Measurements from ENCODE around the gene RC3H2.
"Not testable (repeated sequence)": the region's sequence is repeated elsewhere in the genome, so short reads cannot be mapped to it uniquely, and the experiment has no call there.

RC3H2 gene

GRCh38 chr9:122865300-122865699 is 39.9 kb downstream of the RC3H2 start:
- CTCF ChIA-PET: interaction anchor here (1.2 kb wide), 1 partner anchor 30 kb away, joined by 3 read pairs; no protein-coding TSS in a partner anchor
- no peak for DNase-seq
- Histone ChIP-seq H3K4me1 (ENCODE audit: control extremely low read depth in 1 of 4, control insufficient read depth in 4 of 4, insufficient read depth in 4 of 4, low read length in 3 of 4) (no peaks in the 10 kb centered on the region), H3K27me3 (replicated peaks in 2 of 5; ENCODE audit: control insufficient read depth in 4 of 5, insufficient read depth in 5 of 5, low read length in 4 of 5) (no peaks in the 10 kb centered on the region), H3K27ac (ENCODE audit: insufficient read depth in 1 of 2, low read depth in 1 of 2, low read length in 2 of 2, poor library complexity in 1 of 2, severe bottlenecking in 2 of 2) (no peak overlapping the region), H3K36me3 (ENCODE audit: control insufficient read depth in 4 of 4, insufficient read depth in 4 of 4, low read length in 3 of 4) (peaks cover 9 to 35% (median 23%) of the 10 kb centered on the region in 4 experiments), H3K4me3 (ENCODE audit: control insufficient read depth in 1 of 7, extremely low read depth in 1 of 7, insufficient read depth in 4 of 7, low read depth in 2 of 7, low read length in 6 of 7) (no peak overlapping the region), H3K9me3 (ENCODE audit: control extremely low read depth in 1 of 5, control insufficient read depth in 4 of 5, insufficient read depth in 2 of 5, low read depth in 1 of 5, low read length in 4 of 5) (no peaks in the 10 kb centered on the region)
- POLR2A ChIA-PET: no interaction called here
- WGBS (ENCODE audit: insufficient coverage): 97% methylated on average over 6 of the region's 7 CpGs

GRCh38 chr9:122863407-122863806 is 41.8 kb downstream of the RC3H2 start:
- no peak overlapping the region for H3K27ac ChIP-seq (ENCODE audit: insufficient read depth in 1 of 2, low read depth in 1 of 2, low read length in 2 of 2, poor library complexity in 1 of 2, severe bottlenecking in 2 of 2)
- peaks cover 0 to 3% (median 0%) of the 10 kb centered on the region in 4 experiments for H3K4me1 ChIP-seq (ENCODE audit: control extremely low read depth in 1 of 4, control insufficient read depth in 4 of 4, insufficient read depth in 4 of 4, low read length in 3 of 4)
- H3K36me3 ChIP-seq (ENCODE audit: control insufficient read depth in 4 of 4, insufficient read depth in 4 of 4, low read length in 3 of 4): peaks cover 18 to 48% (median 31%) of the 10 kb centered on the region in 4 experiments
- no peak for DNase-seq
- no CpG with 5 or more reads among the region's 3 CpGs for WGBS (ENCODE audit: insufficient coverage)
- POLR2A ChIA-PET: interaction anchor here (0.6 kb wide), 1 partner anchor 40 kb away, joined by 4 read pairs; no protein-coding TSS in a partner anchor
- no peaks in the 10 kb centered on the region for H3K27me3 ChIP-seq (replicated peaks in 2 of 5; ENCODE audit: control insufficient read depth in 4 of 5, insufficient read depth in 5 of 5, low read length in 4 of 5)
- H3K9me3 ChIP-seq (ENCODE audit: control extremely low read depth in 1 of 5, control insufficient read depth in 4 of 5, insufficient read depth in 2 of 5, low read depth in 1 of 5, low read length in 4 of 5): peaks cover 0 to 2% (median 0%) of the 10 kb centered on the region in 5 experiments
- H3K4me3 ChIP-seq (ENCODE audit: control insufficient read depth in 1 of 7, extremely low read depth in 1 of 7, insufficient read depth in 4 of 7, low read depth in 2 of 7, low read length in 6 of 7): no peak overlapping the region
- CTCF ChIA-PET: interaction anchor here (2.1 kb wide), 1 partner anchor 28 kb away, joined by 6 read pairs; no protein-coding TSS in a partner anchor

- ChIA-PET POLR2A (no interaction called here), CTCF (interaction anchor here (1.0 to 1.3 kb wide), 4 partner anchors 10 to 25 kb away, joined by 3 to 6 read pairs (median 4); no protein-coding TSS in a partner anchor)
Observed at GRCh38 chr9:122860319-122861142, 44.6 kb downstream of the RC3H2 start.

DNA sequence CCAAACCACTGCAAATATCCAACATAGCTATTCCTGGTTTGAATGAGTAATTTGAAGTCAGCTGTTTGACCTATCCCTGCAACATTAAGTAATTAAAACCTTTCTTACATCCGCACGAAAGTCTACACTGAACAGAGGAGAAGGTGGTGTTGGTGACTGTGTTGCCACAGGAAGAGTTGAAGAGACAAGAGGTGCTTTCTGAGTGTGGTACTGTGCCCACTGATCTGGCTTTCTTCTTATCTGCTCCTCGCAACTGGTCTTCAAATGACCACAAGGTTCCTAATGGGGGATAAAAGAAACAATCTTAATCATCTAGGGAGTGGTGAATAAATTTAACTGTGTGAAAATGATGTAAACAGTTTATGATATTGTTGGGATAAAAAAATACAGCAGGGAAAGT is 47.3 kb downstream of the RC3H2 start:
- ChIA-PET POLR2A (no interaction called here), CTCF (interaction anchor here (0.8 to 1.2 kb wide), 3 partner anchors 22 to 146 kb away, joined by 3 to 5 read pairs (median 4); no protein-coding TSS in a partner anchor)
- H3K27ac ChIP-seq (ENCODE audit: insufficient read depth in 1 of 2, low read depth in 1 of 2, low read length in 2 of 2, poor library complexity in 1 of 2, severe bottlenecking in 2 of 2): peak overlapping the region in 1 of 2 experiments; percentile 22
- no CpG with 5 or more reads among the region's 3 CpGs for WGBS (ENCODE audit: insufficient coverage)
- H3K9me3 ChIP-seq (ENCODE audit: control extremely low read depth in 1 of 5, control insufficient read depth in 4 of 5, insufficient read depth in 2 of 5, low read depth in 1 of 5, low read length in 4 of 5): peaks cover 0 to 2% (median 0%) of the 10 kb centered on the region in 5 experiments
- H3K4me1 ChIP-seq (ENCODE audit: control extremely low read depth in 1 of 4, control insufficient read depth in 4 of 4, insufficient read depth in 4 of 4, low read length in 3 of 4): peaks cover 0 to 6% (median 1%) of the 10 kb centered on the region in 4 experiments
- H3K27me3 ChIP-seq (replicated peaks in 2 of 5; ENCODE audit: control insufficient read depth in 4 of 5, insufficient read depth in 5 of 5, low read length in 4 of 5): no peaks in the 10 kb centered on the region
- peak; percentile 67 to 86 (median 74) for DNase-seq
- no peak overlapping the region for H3K4me3 ChIP-seq (ENCODE audit: control insufficient read depth in 1 of 7, extremely low read depth in 1 of 7, insufficient read depth in 4 of 7, low read depth in 2 of 7, low read length in 6 of 7)
- H3K36me3 ChIP-seq (ENCODE audit: control insufficient read depth in 4 of 4, insufficient read depth in 4 of 4, low read length in 3 of 4): peaks cover 28 to 73% (median 54%) of the 10 kb centered on the region in 4 experiments

More at GRCh38 chr9:122860319-122861142, 44.6 kb downstream of the RC3H2 start:
- Histone ChIP-seq H3K27ac (ENCODE audit: insufficient read depth in 1 of 2, low read depth in 1 of 2, low read length in 2 of 2, poor library complexity in 1 of 2, severe bottlenecking in 2 of 2) (no peak overlapping the region), H3K4me1 (ENCODE audit: control extremely low read depth in 1 of 4, control insufficient read depth in 4 of 4, insufficient read depth in 4 of 4, low read length in 3 of 4) (peaks cover 0 to 6% (median 1%) of the 10 kb centered on the region in 4 experiments), H3K36me3 (ENCODE audit: control insufficient read depth in 4 of 4, insufficient read depth in 4 of 4, low read length in 3 of 4) (peaks cover 24 to 64% (median 46%) of the 10 kb centered on the region in 4 experiments), H3K27me3 (replicated peaks in 2 of 5; ENCODE audit: control insufficient read depth in 4 of 5, insufficient read depth in 5 of 5, low read length in 4 of 5) (no peaks in the 10 kb centered on the region), H3K9me3 (ENCODE audit: control extremely low read depth in 1 of 5, control insufficient read depth in 4 of 5, insufficient read depth in 2 of 5, low read depth in 1 of 5, low read length in 4 of 5) (peaks cover 0 to 2% (median 0%) of the 10 kb centered on the region in 5 experiments), H3K4me3 (ENCODE audit: control insufficient read depth in 1 of 7, extremely low read depth in 1 of 7, insufficient read depth in 4 of 7, low read depth in 2 of 7, low read length in 6 of 7) (no peak overlapping the region)
- DNase-seq: no peak
- 87% methylated on average over 3 of the region's 8 CpGs for WGBS (ENCODE audit: insufficient coverage)

- CTCF ChIA-PET; H3K4me1 ChIP-seq (ENCODE audit: control extremely low read depth in 1 of 4, control insufficient read depth in 4 of 4, insufficient read depth in 4 of 4, low read length in 3 of 4); POLR2A ChIA-PET; H3K9me3 ChIP-seq (ENCODE audit: control extremely low read depth in 1 of 5, control insufficient read depth in 4 of 5, insufficient read depth in 2 of 5, low read depth in 1 of 5, low read length in 4 of 5); H3K4me3 ChIP-seq (ENCODE audit: control insufficient read depth in 1 of 7, extremely low read depth in 1 of 7, insufficient read depth in 4 of 7, low read depth in 2 of 7, low read length in 6 of 7); H3K27me3 ChIP-seq (replicated peaks in 2 of 5; ENCODE audit: control insufficient read depth in 4 of 5, insufficient read depth in 5 of 5, low read length in 4 of 5); H3K27ac ChIP-seq (ENCODE audit: insufficient read depth in 1 of 2, low read depth in 1 of 2, low read length in 2 of 2, poor library complexity in 1 of 2, severe bottlenecking in 2 of 2); DNase-seq: not testable (repeated sequence)
- 100% methylated on average over 7 of the region's 59 CpGs for WGBS (ENCODE audit: insufficient coverage)
- peaks cover 17 to 74% (median 40%) of the 10 kb centered on the region in 4 experiments for H3K36me3 ChIP-seq (ENCODE audit: control insufficient read depth in 4 of 4, insufficient read depth in 4 of 4, low read length in 3 of 4)
Observed at GRCh38 chr9:122852085-122852786, 52.9 kb downstream of the RC3H2 start.

- ChIA-PET CTCF (interaction anchor here (0.9 to 1.5 kb wide), 2 partner anchors 13 kb away, joined by 4 to 6 read pairs; no protein-coding TSS in a partner anchor), POLR2A (interaction anchor here (0.7 kb wide), 1 partner anchor 35 kb away, joined by 4 read pairs; no protein-coding TSS in a partner anchor)
- Histone ChIP-seq H3K4me3 (ENCODE audit: control insufficient read depth in 1 of 7, extremely low read depth in 1 of 7, insufficient read depth in 4 of 7, low read depth in 2 of 7, low read length in 6 of 7) (no peak overlapping the region), H3K36me3 (ENCODE audit: control insufficient read depth in 4 of 4, insufficient read depth in 4 of 4, low read length in 3 of 4) (peaks cover 7 to 55% (median 32%) of the 10 kb centered on the region in 4 experiments), H3K4me1 (ENCODE audit: control extremely low read depth in 1 of 4, control insufficient read depth in 4 of 4, insufficient read depth in 4 of 4, low read length in 3 of 4) (peaks cover 0 to 10% (median 2%) of the 10 kb centered on the region in 4 experiments), H3K27me3 (replicated peaks in 2 of 5; ENCODE audit: control insufficient read depth in 4 of 5, insufficient read depth in 5 of 5, low read length in 4 of 5) (no peaks in the 10 kb centered on the region), H3K27ac (ENCODE audit: insufficient read depth in 1 of 2, low read depth in 1 of 2, low read length in 2 of 2, poor library complexity in 1 of 2, severe bottlenecking in 2 of 2) (peak overlapping the region in 1 of 2 experiments; percentile 14), H3K9me3 (ENCODE audit: control extremely low read depth in 1 of 5, control insufficient read depth in 4 of 5, insufficient read depth in 2 of 5, low read depth in 1 of 5, low read length in 4 of 5) (peaks cover 0 to 2% (median 0%) of the 10 kb centered on the region in 5 experiments)
- WGBS (ENCODE audit: insufficient coverage): 100% methylated on average over 1 of the region's 2 CpGs
- DNase-seq: no peak
Observed at GRCh38 chr9:122848256-122848943, 56.8 kb downstream of the RC3H2 start.

Data from common myeloid progenitor, CD34-positive (primary cell).